OCI-LY7 (cell line): ENCODE results near the gene GNA15. TPM values are rescaled to one million over a fixed set of nuclear protein-coding genes. Genes with fewer than 3 reads are reported as not detected.

Experiments used
- BruUV-seq: library from RNA; stranded (reverse); fragments of 400-500 nt; replicated peaks from 2 replicates; lab custom pipeline; 2021; lab: Mats Ljungman, UMichigan
- CTCF ChIA-PET: fragments of 300-600 bp; sonication (Branson Sonifier 250); formaldehyde crosslinking; loops from one replicate; lab custom pipeline; 2022; ENCODE audit warnings: antibody characterized with exemption; ENCODE audit not compliant: unreplicated experiment; lab: Charles Lee
- POLR2A ChIA-PET: fragments of 300-600 bp; sonication (Branson Sonifier 250); formaldehyde crosslinking; loops from one replicate; lab custom pipeline; 2022; ENCODE audit warnings: antibody characterized with exemption; lab: Charles Lee
- DNase-seq: peaks from one replicate; pipeline ENCODE4 v3.0.0-alpha.2; 2015; ENCODE audit warnings: low spot score
- H2AFZ ChIP-seq: fragments of 200-600 bp; sonication (generic), shearing (Covaris generic); 2 replicates; pipeline ENCODE4 v1.6.1; 2014; ENCODE audit warnings: mild to moderate bottlenecking, antibody characterized with exemption, low read length, moderate library complexity
- H3K27ac ChIP-seq: fragments of 200-600 bp; sonication (generic); 2 replicates; pipeline ENCODE4 v1.5.1; 2014; ENCODE audit warnings: mixed run types, low read depth, mild to moderate bottlenecking, moderate library complexity, low read length, inconsistent platforms; ENCODE audit not compliant: poor library complexity, severe bottlenecking
- H3K36me3 ChIP-seq: fragments of 200-600 bp; sonication (generic); 2 replicates; pipeline ENCODE4 v1.6.1; 2014; ENCODE audit warnings: mild to moderate bottlenecking, antibody characterized with exemption, low read length, moderate library complexity, mixed read lengths; ENCODE audit not compliant: insufficient read depth
- H3K4me1 ChIP-seq: fragments of 200-600 bp; sonication (generic); 2 replicates; pipeline ENCODE4 v1.5.1; 2014; ENCODE audit warnings: mild to moderate bottlenecking, low read length; ENCODE audit not compliant: insufficient read depth, poor library complexity, severe bottlenecking
- H3K4me2 ChIP-seq: fragments of 200-600 bp; sonication (generic); 2 replicates; pipeline ENCODE4 v1.6.1; 2014; ENCODE audit warnings: mild to moderate bottlenecking, low read length
- H3K4me3 ChIP-seq: fragments of 200-600 bp; sonication (generic); 2 replicates; pipeline ENCODE4 v1.5.1; 2014; ENCODE audit warnings: mild to moderate bottlenecking, low read depth, low read length; ENCODE audit not compliant: poor library complexity, severe bottlenecking
- H3K79me2 ChIP-seq: fragments of 200-600 bp; sonication (generic); 2 replicates; pipeline ENCODE4 v1.6.1; 2016; ENCODE audit warnings: low read depth, mild to moderate bottlenecking, low read length, moderate library complexity, mixed read lengths; ENCODE audit not compliant: insufficient read depth
- H3K9me2 ChIP-seq: fragments of 200-600 bp; sonication (generic); 2 replicates; pipeline ENCODE4 v1.6.1; 2016; ENCODE audit warnings: mild to moderate bottlenecking, low read length, mixed read lengths; ENCODE audit not compliant: insufficient read depth
- H3K9me3 ChIP-seq: fragments of 200-600 bp; sonication (generic); 2 replicates; pipeline ENCODE4 v1.6.1; 2014; ENCODE audit warnings: mild to moderate bottlenecking, mixed run types, low read length, mixed read lengths
- H4K20me1 ChIP-seq: fragments of 200-600 bp; sonication (generic); 2 replicates; pipeline ENCODE4 v1.6.1; 2014; ENCODE audit warnings: mild to moderate bottlenecking, antibody characterized with exemption, low read length, moderate library complexity, mixed read lengths; ENCODE audit not compliant: insufficient read depth
- CTCF ChIP-seq: fragments of 200-600 bp; sonication (generic); conservative IDR thresholded peaks from 2 replicates; pipeline ENCODE4 v1.5.1; 2014; ENCODE audit warnings: mild to moderate bottlenecking, antibody characterized with exemption, low read length, moderate library complexity, mixed read lengths
- EZH2phosphoT487 ChIP-seq: fragments of 200-600 bp; sonication (generic); IDR thresholded peaks from 2 replicates; pipeline ENCODE4 v1.6.1; 2018; ENCODE audit warnings: low read depth, borderline replicate concordance, mild to moderate bottlenecking, mixed run types, antibody characterized with exemption, low read length, moderate library complexity, mixed read lengths
- intact Hi-C: fragments of 100-400 bp; cut with micrococcal nuclease; formaldehyde crosslinking; loops from one replicate; pipeline ENCODE4 v1.10.0; 2022; ENCODE audit not compliant: unreplicated experiment
- total RNA-seq, 2 experiments: library from RNA; depleted of rRNA in 1 of 2; stranded (reverse); fragments of >200 nt in 1 of 2; shearing (Covaris generic) in 1 of 2; gene quantifications; 2 replicates each; pipeline ENCODE4 v1.2.3, GENCODE V29; 2014 to 2022

Gene GNA15
- total RNA-seq, 2 experiments from 2014 or later: not detected

GRCh38 chr19:3099347-3100145 is 36.3 kb upstream of the GNA15 start:
- Histone ChIP-seq H2AFZ (no peak overlapping the region), H4K20me1 (peaks cover 19% of the 10 kb centered on the region; the same call in 1 of the 2 replicates), H3K9me2 (no peaks in the 10 kb centered on the region), H3K4me3 (no peak overlapping the region), H3K27ac (no peak overlapping the region), H3K79me2 (peaks cover 9% of the 10 kb centered on the region; the same call in 1 of the 2 replicates), H3K36me3 (no peaks in the 10 kb centered on the region), H3K4me2 (peak overlapping the region; percentile 36), H3K9me3 (no peaks in the 10 kb centered on the region), H3K4me1 (peaks cover 27% of the 10 kb centered on the region)
- intact Hi-C loops: no loop called here
- BruUV-seq: no TSS peak
- DNase-seq: no peak
- ChIA-PET POLR2A (no interaction called here), CTCF (interaction anchor here (0.6 kb wide), 1 partner anchor 350 kb away, joined by 4 read pairs; no protein-coding TSS in a partner anchor)
- TF ChIP-seq CTCF (no peak), EZH2phosphoT487 (no peak)

- no peak overlapping the region for H3K4me2 ChIP-seq
- CTCF ChIA-PET: no interaction called here
- no peaks in the 10 kb centered on the region for H3K9me3 ChIP-seq
- BruUV-seq: no TSS peak
- H3K79me2 ChIP-seq: 0 out of 2 replicates have a peak, but pooled peaks cover 4% of the 10 kb centered on the region
- H3K27ac ChIP-seq: no peak overlapping the region
- no peak overlapping the region for H3K4me3 ChIP-seq
- H4K20me1 ChIP-seq: peaks cover 12% of the 10 kb centered on the region; the same call in 1 of the 2 replicates
- no peak overlapping the region for H2AFZ ChIP-seq
- no peaks in the 10 kb centered on the region for H3K36me3 ChIP-seq
- no peak for DNase-seq
- intact Hi-C loops: no loop called here
- no peak for TF ChIP-seq CTCF
- TF ChIP-seq EZH2phosphoT487: no peak
- H3K4me1 ChIP-seq: peaks cover 22% of the 10 kb centered on the region
- no peaks in the 10 kb centered on the region for H3K9me2 ChIP-seq
- POLR2A ChIA-PET: no interaction called here
Measured at GRCh38 chr19:3100331-3100730, 35.5 kb upstream of the GNA15 start.
